GM04504 (cell line): Measurements from ENCODE around the gene ECHDC3.

Experiments used
- DNase-seq: peaks from one replicate; pipeline ENCODE4 v3.0.0-alpha.2; 2012; ENCODE audit warnings: low read depth

The ECHDC3 gene

GRCh38 chr10:11748866-11749265, 6.7 kb downstream of the ECHDC3 start:
- DNase-seq: no peak

DNA sequence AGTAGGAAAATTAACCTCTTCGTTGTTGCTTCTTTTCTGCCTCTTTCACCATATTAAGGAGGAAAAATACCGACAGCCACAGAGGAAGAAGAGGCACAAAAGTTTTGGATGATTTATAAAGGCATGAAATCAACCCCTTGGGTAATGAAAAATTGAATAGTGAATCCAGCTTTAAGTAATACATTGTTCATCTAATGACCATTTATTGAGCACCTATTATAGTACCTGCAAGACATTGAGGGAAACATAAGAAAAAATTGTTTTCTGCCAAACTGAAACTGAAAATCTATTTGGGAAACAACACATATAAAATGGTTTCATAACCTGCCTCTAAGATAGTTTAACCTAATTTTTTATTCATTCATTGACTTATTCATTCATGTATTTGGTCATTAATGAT, 8.2 kb downstream of the ECHDC3 start:
- no peak for DNase-seq

DNA sequence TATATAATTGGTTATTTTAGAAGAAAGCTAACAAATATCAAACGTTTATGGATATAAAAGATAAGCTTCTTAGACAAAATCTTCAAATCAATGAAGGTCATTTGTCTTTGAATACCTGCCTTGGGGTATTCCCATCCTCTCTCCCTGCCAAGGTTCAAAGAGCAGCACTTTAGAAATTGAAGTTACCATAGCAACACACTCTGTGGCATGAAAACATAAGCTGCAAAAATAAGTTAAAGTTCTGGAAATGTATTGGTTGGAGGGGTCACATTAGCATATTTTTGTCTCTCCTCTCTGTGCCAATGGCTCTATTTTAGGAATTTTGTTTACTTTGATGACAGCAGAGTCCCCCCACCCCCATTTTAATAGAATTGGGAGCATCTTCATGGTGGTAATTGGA, 12.0 kb downstream of the ECHDC3 start:
- no peak for DNase-seq

DNA sequence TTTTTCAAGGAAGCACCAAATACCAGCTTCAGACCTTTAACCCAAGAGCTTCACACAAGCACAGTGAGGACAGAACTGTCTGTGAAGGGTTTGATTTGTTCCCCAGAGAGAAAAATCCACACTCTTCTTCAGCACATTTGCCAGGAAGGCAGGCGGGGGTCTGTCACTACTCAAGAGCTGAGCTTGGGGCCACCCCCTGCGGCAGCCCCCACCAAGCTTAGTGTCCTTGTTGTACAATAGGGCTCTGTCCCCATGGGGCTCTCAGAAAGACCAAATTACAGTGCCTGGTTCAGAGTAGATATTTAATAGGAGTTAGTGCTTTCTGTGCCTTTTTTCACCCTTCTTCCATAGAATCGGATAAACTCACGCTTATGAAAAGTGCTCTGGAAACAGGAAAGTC, 12.4 kb downstream of the ECHDC3 start:
- DNase-seq: no peak

GRCh38 chr10:11755512-11756263, 13.5 kb downstream of the ECHDC3 start:
- DNase-seq: no peak

- DNase-seq: no peak
Measured at GRCh38 chr10:11756766-11757315, 14.7 kb downstream of the ECHDC3 start.

- DNase-seq: peak; percentile 62
Measured at GRCh38 chr10:11757454-11757820, 15.3 kb downstream of the ECHDC3 start.

- peak; percentile 37 for DNase-seq
Measured at GRCh38 chr10:11757821-11758463, 15.8 kb downstream of the ECHDC3 start.

GRCh38 chr10:11758527-11759236, 16.5 kb downstream of the ECHDC3 start:
- no peak for DNase-seq

- DNase-seq: no peak
Measured at GRCh38 chr10:11759347-11759746, 17.2 kb downstream of the ECHDC3 start.

DNA sequence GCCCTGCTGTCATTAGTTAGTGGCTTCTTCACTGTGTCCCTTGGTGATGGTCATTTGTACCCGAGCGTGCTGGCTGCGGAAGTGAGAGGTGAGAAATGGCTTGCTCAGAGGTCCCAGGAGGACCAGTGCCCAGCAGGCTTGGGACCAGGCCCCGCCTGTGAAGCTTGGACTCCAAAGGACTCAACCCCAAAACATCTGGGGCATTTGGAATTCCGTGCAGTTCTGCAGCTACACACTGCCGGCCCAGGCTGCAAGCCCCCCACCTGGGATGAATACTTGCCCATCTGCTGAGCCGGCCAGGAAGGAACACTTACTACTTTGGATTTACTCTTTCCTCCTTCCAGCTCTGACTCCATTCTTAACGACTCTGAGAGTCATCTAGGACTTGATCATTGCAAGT, 18.0 kb downstream of the ECHDC3 start:
- DNase-seq: no peak

DNA sequence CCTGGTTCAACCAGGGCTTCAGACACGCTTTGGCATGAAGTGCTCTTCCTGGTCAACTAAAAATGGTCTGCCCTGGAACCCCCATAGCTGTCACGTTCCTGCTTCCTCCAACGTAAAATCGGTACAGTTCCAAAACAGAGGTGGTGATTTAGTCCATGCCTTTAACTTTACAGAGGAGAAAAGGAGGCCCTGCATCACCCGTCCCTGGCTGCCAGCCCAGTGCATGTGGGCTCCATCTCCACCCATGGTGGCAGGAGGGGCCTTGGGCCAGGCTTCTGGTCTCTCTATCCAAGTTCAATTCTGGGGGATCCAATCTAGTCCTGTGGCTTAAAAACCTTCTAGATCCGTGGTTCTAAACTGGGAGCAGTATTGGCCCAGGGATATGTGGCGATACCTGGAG, 18.7 kb downstream of the ECHDC3 start:
- no peak for DNase-seq

GRCh38 chr10:11761431-11761830, 19.2 kb downstream of the ECHDC3 start:
- no peak for DNase-seq

DNA sequence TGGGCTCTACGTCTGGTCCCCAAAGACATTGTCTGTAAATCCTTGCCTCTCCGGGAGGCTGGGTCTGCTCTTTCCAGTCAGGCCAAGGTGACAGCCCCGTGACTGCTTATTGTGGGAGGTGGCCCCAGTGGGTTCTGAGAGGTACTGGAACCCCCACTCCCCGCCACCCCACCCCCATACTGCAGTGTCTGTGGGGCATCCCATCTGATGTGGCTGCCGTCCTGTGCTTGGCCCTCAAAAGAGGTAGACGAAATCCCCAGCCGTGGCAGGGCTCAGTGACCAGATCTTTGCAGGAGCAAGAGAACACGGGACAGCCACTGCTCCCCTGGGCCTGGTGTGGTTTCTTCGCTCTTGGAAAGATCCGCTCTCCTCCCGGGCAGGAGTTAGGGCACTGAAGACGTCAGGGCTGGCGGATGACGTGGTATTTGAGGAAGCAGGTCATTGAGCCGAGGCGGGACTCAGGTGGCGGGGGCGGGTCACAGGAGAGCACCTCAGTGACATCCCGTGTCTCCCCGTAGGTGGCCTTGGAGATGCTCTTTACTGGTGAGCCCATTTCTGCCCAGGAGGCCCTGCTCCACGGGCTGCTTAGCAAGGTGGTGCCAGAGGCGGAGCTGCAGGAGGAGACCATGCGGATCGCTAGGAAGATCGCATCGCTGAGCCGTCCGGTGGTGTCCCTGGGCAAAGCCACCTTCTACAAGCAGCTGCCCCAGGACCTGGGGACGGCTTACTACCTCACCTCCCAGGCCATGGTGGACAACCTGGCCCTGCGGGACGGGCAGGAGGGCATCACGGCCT, 20.7 kb downstream of the ECHDC3 start:
- DNase-seq: no peak

DNA sequence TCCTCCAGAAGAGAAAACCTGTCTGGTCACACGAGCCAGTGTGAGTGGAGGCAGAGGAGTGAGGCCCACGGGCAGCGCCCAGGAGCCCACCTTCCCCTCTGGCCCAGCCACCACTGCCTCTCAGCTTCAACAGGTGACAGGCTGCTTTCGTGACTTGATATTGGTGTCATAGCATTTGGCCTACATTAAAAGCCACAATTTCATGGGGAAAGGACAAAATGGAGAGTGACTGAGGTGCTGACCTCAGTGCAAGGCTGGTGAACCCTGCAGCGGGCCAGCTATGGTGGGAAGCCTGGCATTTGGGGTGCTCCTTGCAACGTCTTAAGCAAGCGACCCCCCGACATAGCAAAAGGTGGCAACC, 21.3 kb downstream of the ECHDC3 start:
- no peak for DNase-seq

- no peak for DNase-seq
Measured at GRCh38 chr10:11765141-11765540, 23.0 kb downstream of the ECHDC3 start.

DNA sequence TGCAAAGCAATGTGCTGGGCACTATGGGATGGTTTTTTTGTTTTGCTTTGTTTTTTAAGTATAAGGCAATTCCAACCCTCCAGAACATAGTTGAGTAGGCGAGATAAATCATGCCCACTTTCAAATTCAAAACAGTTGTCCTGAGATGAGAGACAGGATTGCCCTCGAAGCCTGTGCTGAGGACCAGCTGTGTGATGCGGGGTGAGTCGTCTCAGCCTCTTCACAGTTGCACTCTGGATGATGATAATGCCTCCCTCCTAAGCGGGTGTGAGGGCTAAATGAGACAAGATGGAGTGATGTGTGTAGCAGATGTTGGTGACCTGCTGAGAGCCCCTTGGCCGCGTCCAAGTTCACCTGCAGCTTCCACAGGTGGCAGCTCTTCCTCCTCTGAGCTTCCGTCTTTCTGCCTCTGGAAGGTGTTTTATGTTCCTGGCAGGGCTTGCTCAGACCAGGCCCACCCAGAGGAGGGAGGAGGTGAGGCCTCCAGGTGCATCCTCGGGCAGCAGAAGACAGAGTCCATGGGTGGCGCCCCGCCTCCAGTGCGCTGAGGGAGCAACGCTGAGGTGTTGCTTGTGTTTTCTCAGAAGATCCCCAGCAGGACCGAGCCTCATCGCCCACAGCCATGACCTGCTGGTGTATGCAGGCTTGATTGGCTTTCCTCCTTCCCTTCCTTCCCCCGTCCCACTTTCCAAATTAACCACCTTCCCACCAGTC, 30.6 kb downstream of the ECHDC3 start:
- no peak for DNase-seq

DNA sequence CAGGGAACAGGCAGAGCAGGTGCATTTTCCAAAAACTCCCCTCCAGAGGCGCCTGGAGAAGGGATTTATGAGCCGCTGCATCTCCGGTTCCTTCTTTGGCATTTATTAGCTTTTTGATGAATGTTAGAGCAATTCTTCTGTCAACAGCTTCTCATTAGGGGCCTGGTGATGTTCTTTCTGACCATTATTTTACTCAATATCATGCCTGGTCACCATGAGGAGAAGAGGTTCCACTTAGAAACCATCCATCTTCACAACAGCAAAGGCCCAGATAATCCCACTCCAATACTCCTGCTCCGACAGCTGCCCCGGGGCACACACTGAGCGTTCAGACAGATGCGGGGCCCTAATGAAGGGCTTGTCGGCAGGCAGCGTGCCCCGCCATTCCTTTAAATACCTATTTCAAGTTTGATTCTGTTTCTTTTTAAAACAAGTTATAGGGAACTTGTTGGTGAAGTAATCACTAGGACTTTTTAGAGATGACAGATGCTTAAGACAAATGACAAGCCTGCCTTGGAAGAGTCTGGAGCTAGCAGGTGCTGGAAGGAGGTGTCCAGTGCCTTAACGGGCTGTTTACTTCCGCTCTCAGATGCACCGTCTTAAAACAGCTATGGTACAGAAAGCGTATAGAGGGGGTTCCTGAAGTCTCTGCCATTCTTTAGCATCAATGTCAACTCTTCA, 31.7 kb downstream of the ECHDC3 start:
- DNase-seq: no peak

- no peak for DNase-seq
Measured at GRCh38 chr10:11775412-11775811, 33.2 kb downstream of the ECHDC3 start.

DNA sequence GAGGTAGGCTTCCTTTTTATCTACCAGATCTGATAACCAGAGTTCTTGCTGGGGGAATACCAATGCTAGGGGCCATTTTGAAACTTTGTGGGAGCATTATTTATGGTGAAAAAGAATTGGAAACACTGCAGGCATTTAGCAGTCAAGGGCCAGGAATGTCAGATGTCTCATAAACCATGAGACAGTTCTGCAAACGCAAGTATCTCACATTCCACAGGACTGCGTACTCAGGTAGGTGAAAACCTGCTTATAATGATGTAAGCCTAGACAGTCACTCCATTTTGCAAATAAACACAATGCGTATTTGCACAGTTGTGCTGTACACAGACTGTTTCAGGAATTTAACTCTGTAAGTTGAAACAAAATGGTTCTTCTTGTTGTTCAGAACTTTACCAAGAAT, 33.9 kb downstream of the ECHDC3 start:
- no peak for DNase-seq

- no peak for DNase-seq
Measured at GRCh38 chr10:11781114-11781513, 38.9 kb downstream of the ECHDC3 start.
